Mucosa of stomach (tissue), 1 donor: ENCODE measurements around the gene CELF5.
"Not testable (repeated sequence)": the region's sequence is repeated elsewhere in the genome, so short reads cannot be mapped to it uniquely, and the experiment has no call there.

Experiments used
- H3K27me3 ChIP-seq: one replicate; pipeline ENCODE4 v1.7.0; 2013; ENCODE audit warnings: mild to moderate bottlenecking, low read length; ENCODE audit not compliant: control insufficient read depth, insufficient read depth
- H3K36me3 ChIP-seq: one replicate; pipeline ENCODE4 v1.7.0; 2013; ENCODE audit warnings: low read length; ENCODE audit not compliant: control insufficient read depth, insufficient read depth
- H3K4me1 ChIP-seq: one replicate; pipeline ENCODE4 v1.7.0; 2013; ENCODE audit warnings: mild to moderate bottlenecking, low read length; ENCODE audit not compliant: control insufficient read depth, insufficient read depth
- H3K4me3 ChIP-seq: one replicate; pipeline ENCODE4 v1.7.0; 2013; ENCODE audit warnings: low read length
- H3K9ac ChIP-seq: one replicate; pipeline ENCODE4 v1.7.0; 2013; ENCODE audit warnings: mild to moderate bottlenecking, low read length, moderate library complexity
- H3K9me3 ChIP-seq: one replicate; pipeline ENCODE4 v1.7.0; 2013; ENCODE audit warnings: mild to moderate bottlenecking, low read length, moderate library complexity; ENCODE audit not compliant: control insufficient read depth
- donor health status: Pancreatic carcinoma.

Gene CELF5

GRCh38 chr19:3296034-3296433, 71.6 kb downstream of the CELF5 start:
- Histone ChIP-seq H3K27me3 (peaks cover 8% of the 10 kb centered on the region), H3K4me1 (no peaks in the 10 kb centered on the region), H3K4me3 (no peak overlapping the region), H3K9ac (no peak overlapping the region), H3K9me3 (no peaks in the 10 kb centered on the region), H3K36me3 (no peaks in the 10 kb centered on the region)

DNA sequence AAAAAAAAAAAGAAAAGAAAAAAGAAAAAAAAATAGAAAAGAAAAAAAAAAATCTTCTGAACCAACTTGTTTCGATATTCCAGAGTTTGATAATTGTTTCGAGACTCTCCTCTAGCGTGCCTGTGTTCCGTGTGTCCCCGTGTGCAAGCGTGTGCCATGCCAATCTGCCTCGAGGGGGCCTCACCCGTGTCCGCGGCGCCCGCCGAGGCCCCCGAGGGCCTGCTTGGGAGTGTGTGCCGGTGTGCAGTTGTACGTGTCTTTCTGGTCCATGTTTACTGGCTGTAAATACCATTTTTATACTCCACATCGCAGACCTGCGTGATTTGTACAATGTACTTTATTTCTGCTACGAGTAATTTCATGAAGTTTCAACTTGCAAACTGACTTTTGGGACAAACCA, 72.0 kb downstream of the CELF5 start:
- no peaks in the 10 kb centered on the region for H3K9me3 ChIP-seq
- H3K27me3 ChIP-seq = peaks cover 8% of the 10 kb centered on the region
- no peak overlapping the region for H3K9ac ChIP-seq
- no peak overlapping the region for H3K4me3 ChIP-seq
- no peaks in the 10 kb centered on the region for H3K36me3 ChIP-seq
- no peaks in the 10 kb centered on the region for H3K4me1 ChIP-seq

GRCh38 chr19:3298853-3299449, 74.5 kb downstream of the CELF5 start:
- Histone ChIP-seq H3K9ac (no peak overlapping the region), H3K4me3 (no peak overlapping the region), H3K36me3 (no peaks in the 10 kb centered on the region), H3K27me3 (peaks cover 2% of the 10 kb centered on the region), H3K4me1 (no peaks in the 10 kb centered on the region), H3K9me3 (peaks cover 4% of the 10 kb centered on the region)

DNA sequence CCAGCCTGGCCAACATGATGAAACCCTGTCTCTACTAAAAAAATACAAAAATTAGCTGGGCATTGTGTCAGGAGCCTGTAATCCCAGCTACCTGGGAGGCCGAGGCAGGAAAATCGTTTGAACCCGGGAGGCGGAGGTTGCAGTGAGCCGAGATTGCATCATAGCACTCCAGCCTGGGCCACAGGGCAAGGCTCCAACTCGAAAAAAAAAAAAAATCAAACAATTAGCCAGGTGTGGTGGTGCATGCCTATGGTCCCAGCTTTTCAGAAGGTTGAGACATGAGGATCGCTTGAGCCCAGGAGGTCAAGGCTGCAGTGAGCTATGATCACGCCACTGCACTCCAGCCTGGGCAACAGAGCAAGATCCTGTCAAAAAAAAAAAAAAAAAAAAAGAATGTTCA, 76.1 kb downstream of the CELF5 start:
- H3K27me3 ChIP-seq, H3K9ac ChIP-seq, H3K36me3 ChIP-seq, H3K4me3 ChIP-seq, H3K4me1 ChIP-seq, H3K9me3 ChIP-seq: not testable (repeated sequence)

- H3K36me3 ChIP-seq = no peaks in the 10 kb centered on the region
- no peak overlapping the region for H3K4me3 ChIP-seq
- no peaks in the 10 kb centered on the region for H3K4me1 ChIP-seq
- H3K9ac ChIP-seq = no peak overlapping the region
- H3K9me3 ChIP-seq = peaks cover 4% of the 10 kb centered on the region
- H3K27me3 ChIP-seq = peaks cover 8% of the 10 kb centered on the region
These were observed 78.3 kb downstream of the CELF5 start for GRCh38 chr19:3302755-3303154.

DNA sequence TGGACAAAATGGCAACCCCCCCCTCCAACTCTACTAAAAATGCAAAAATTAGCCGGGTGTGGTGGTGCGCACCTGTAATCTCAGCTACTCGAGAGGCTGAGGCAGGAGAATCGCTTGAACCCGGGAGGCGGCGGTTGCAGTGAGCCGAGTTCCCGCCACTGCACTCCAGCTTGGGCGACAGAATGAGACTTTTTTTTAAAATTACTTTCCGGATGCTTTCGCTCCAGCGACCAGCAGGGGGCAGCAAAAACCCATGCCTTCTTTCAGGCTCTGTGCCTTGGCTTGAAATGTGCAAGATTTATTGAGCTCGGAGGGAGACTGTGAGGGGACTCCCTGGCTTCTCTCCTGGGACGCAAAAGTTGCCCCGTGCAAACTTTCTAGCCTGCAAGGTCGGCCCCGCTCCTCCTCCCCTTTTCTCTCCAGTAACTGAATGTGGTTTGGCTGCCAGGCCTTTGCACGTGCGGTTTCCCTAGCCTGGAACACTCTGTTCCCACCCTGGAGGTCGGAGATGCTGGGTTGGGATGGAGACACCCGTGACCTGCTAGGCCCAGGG, 80.5 kb downstream of the CELF5 start:
- Histone ChIP-seq H3K9me3 (peaks cover 4% of the 10 kb centered on the region), H3K4me1 (no peaks in the 10 kb centered on the region), H3K4me3 (no peak overlapping the region), H3K36me3 (no peaks in the 10 kb centered on the region), H3K27me3 (peaks cover 11% of the 10 kb centered on the region), H3K9ac (no peak overlapping the region)

- Histone ChIP-seq H3K9me3 (no peaks in the 10 kb centered on the region), H3K27me3 (peaks cover 21% of the 10 kb centered on the region), H3K4me1 (no peaks in the 10 kb centered on the region), H3K4me3 (no peak overlapping the region), H3K36me3 (no peaks in the 10 kb centered on the region), H3K9ac (no peak overlapping the region)
These were observed 85.3 kb downstream of the CELF5 start for GRCh38 chr19:3309724-3310123.

- no peaks in the 10 kb centered on the region for H3K4me1 ChIP-seq
- no peak overlapping the region for H3K4me3 ChIP-seq
- no peaks in the 10 kb centered on the region for H3K9me3 ChIP-seq
- H3K27me3 ChIP-seq = peaks cover 25% of the 10 kb centered on the region
- no peaks in the 10 kb centered on the region for H3K36me3 ChIP-seq
- no peak overlapping the region for H3K9ac ChIP-seq
These were observed 85.8 kb downstream of the CELF5 start for GRCh38 chr19:3310280-3310679.

DNA sequence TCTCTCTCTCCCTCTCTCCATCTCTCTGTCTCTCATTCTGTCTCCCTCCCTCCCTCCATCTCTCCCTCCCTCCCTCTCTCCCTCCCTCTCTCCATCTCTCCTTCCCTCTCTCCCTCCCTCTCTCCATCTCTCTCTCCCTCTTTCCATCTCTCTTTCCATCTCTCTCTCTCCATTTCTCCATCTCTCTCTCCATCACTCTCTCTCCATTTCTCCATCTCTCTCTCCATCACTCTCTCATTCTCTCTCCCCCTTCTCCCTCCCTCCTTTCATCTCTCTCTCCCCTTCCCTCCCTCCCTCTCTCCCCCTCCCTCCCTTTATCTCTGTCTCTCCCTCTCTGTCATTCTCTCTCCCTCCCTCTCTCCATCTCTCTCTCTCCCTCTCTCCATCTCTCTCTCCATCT, 86.2 kb downstream of the CELF5 start:
- H3K4me1 ChIP-seq = no peaks in the 10 kb centered on the region
- H3K9ac ChIP-seq = no peak overlapping the region
- no peak overlapping the region for H3K4me3 ChIP-seq
- H3K36me3 ChIP-seq = no peaks in the 10 kb centered on the region
- H3K27me3 ChIP-seq = peaks cover 25% of the 10 kb centered on the region
- H3K9me3 ChIP-seq = no peaks in the 10 kb centered on the region

GRCh38 chr19:3313199-3313575, 88.7 kb downstream of the CELF5 start:
- no peak overlapping the region for H3K4me3 ChIP-seq
- no peaks in the 10 kb centered on the region for H3K9me3 ChIP-seq
- H3K9ac ChIP-seq = no peak overlapping the region
- H3K4me1 ChIP-seq = no peaks in the 10 kb centered on the region
- H3K36me3 ChIP-seq = no peaks in the 10 kb centered on the region
- peaks cover 26% of the 10 kb centered on the region for H3K27me3 ChIP-seq

GRCh38 chr19:3314962-3315675, 90.7 kb downstream of the CELF5 start:
- H3K27me3 ChIP-seq = peaks cover 28% of the 10 kb centered on the region
- H3K4me3 ChIP-seq = no peak overlapping the region
- H3K36me3 ChIP-seq = no peaks in the 10 kb centered on the region
- no peaks in the 10 kb centered on the region for H3K9me3 ChIP-seq
- H3K4me1 ChIP-seq = no peaks in the 10 kb centered on the region
- no peak overlapping the region for H3K9ac ChIP-seq

DNA sequence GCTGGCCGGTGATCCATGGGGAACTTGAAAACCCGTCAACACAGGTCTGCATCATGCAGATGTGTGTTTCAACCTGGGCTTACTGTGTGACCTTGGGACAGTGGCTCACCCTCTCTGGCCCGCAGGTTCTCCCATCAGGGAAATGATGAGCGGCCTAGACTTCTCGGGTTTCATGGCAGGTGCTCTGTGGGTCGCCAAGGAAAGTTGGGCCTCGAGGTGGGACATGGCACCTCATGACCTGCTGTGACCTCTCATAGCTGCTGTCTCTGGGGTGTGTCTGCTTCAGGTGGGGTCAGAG, 91.2 kb downstream of the CELF5 start:
- H3K36me3 ChIP-seq = no peaks in the 10 kb centered on the region
- H3K9ac ChIP-seq = no peak overlapping the region
- H3K4me3 ChIP-seq = no peak overlapping the region
- H3K4me1 ChIP-seq = no peaks in the 10 kb centered on the region
- no peaks in the 10 kb centered on the region for H3K9me3 ChIP-seq
- peaks cover 31% of the 10 kb centered on the region for H3K27me3 ChIP-seq
